Mucosa of descending colon (tissue), 3 donors: ENCODE data around the gene SLC22A1. TPM values are rescaled to one million over a fixed set of nuclear protein-coding genes. Genes with fewer than 3 reads are reported as not detected.

ENCODE experiments used
- ATAC-seq: fragments of 200-7000 bp; cut with Tn5 transposase; one replicate; pipeline ENCODE4 v1.9.1; 2020; ENCODE audit warnings: mild to moderate bottlenecking, moderate library complexity
- DNase-seq, 3 donors: peaks; one replicate each; pipeline ENCODE4 v3.0.0-alpha.2; 2020
- H3K36me3 ChIP-seq: fragments of 200-600 bp; one replicate; pipeline ENCODE4 v1.8.0; 2021; ENCODE audit warnings: low read depth, mild to moderate bottlenecking
- H3K4me1 ChIP-seq: fragments of 200-600 bp; one replicate; pipeline ENCODE4 v1.8.0; 2021; ENCODE audit warnings: low read depth, mild to moderate bottlenecking
- H3K4me3 ChIP-seq: fragments of 200-600 bp; one replicate; pipeline ENCODE4 v1.8.0; 2021; ENCODE audit warnings: mild to moderate bottlenecking
- H3K9me3 ChIP-seq: fragments of 200-600 bp; one replicate; pipeline ENCODE4 v1.8.0; 2021; ENCODE audit warnings: mild to moderate bottlenecking
- CTCF ChIP-seq: fragments of 200-600 bp; IDR thresholded peaks from one replicate; pipeline ENCODE4 v1.8.0; 2022; ENCODE audit warnings: antibody characterized with exemption, mild to moderate bottlenecking
- intact Hi-C, 2 donors: fragments of 100-400 bp; cut with DNase I in 1 of 2; cut with micrococcal nuclease in 1 of 2; formaldehyde crosslinking; loops; one replicate each; pipeline versions ENCODE4 v1.11.0 to v1.11.1; 2022; cut with DNase I, micrococcal nuclease
- total RNA-seq, 3 donors: library from RNA; stranded (reverse); fragmentation: NEBNext Ultra II Directional in 2 of 3; extraction: Animal tissue kit (Norgen Biotek cat#: 25700) in 2 of 3; gene quantifications; one replicate each; pipeline versions ENCODE4 v1.2.1 to v1.2.4, GENCODE V29; 2021 to 2023
- donor health status: DM: no; HTN: no; CAD: no; lungs with moderate emphysema.
- donor health status: DM: no; HTN: no; CAD: no.
- donor health status: DM: no; HTN: yes; CAD: no.

Gene SLC22A1
- total RNA-seq, 3 donors from 2014 or later, result 1.9 to 2.4 (median 2.4) TPM

- intact Hi-C loops, result no loop called here
- no peak for DNase-seq
- H3K9me3 ChIP-seq, result peaks cover 31% of the 10 kb centered on the region
- ATAC-seq, result no peak
- no peaks in the 10 kb centered on the region for H3K4me1 ChIP-seq
- H3K36me3 ChIP-seq, result no peaks in the 10 kb centered on the region
- H3K4me3 ChIP-seq, result no peak overlapping the region
- no peak for TF ChIP-seq CTCF
Observed at GRCh38 chr6:160192840-160193239, 71.2 kb downstream of the SLC22A1 start.

GRCh38 chr6:160194808-160195207 is 73.2 kb downstream of the SLC22A1 start:
- intact Hi-C loops, result no loop called here
- Histone ChIP-seq H3K9me3 (peaks cover 31% of the 10 kb centered on the region), H3K36me3 (no peaks in the 10 kb centered on the region), H3K4me1 (peaks cover 9% of the 10 kb centered on the region), H3K4me3 (no peak overlapping the region)
- no peak for TF ChIP-seq CTCF
- ATAC-seq (no peak), DNase-seq (no peak)

GRCh38 chr6:160197662-160198061 is 76.0 kb downstream of the SLC22A1 start:
- Histone ChIP-seq H3K4me3 (no peak overlapping the region), H3K36me3 (no peaks in the 10 kb centered on the region), H3K9me3 (peaks cover 25% of the 10 kb centered on the region), H3K4me1 (peaks cover 14% of the 10 kb centered on the region)
- no peak for DNase-seq
- intact Hi-C loops, result no loop called here
- TF ChIP-seq CTCF, result no peak
- ATAC-seq, result no peak

GRCh38 chr6:160198606-160199211 is 77.1 kb downstream of the SLC22A1 start:
- ATAC-seq, result peak; percentile 94
- Histone ChIP-seq H3K4me3 (no peak overlapping the region), H3K36me3 (no peaks in the 10 kb centered on the region), H3K9me3 (peaks cover 16% of the 10 kb centered on the region), H3K4me1 (peaks cover 14% of the 10 kb centered on the region)
- no peak for TF ChIP-seq CTCF
- peak in 1 of 3 donors; percentile 62 for DNase-seq
- intact Hi-C loops, result no loop called here

GRCh38 chr6:160201061-160201460 is 79.4 kb downstream of the SLC22A1 start:
- DNase-seq (no peak), ATAC-seq (no peak)
- Histone ChIP-seq H3K36me3 (no peaks in the 10 kb centered on the region), H3K4me3 (no peak overlapping the region), H3K4me1 (peaks cover 14% of the 10 kb centered on the region), H3K9me3 (no peaks in the 10 kb centered on the region)
- no peak for TF ChIP-seq CTCF
- intact Hi-C loops, result no loop called here

GRCh38 chr6:160202411-160202810 is 80.8 kb downstream of the SLC22A1 start:
- ATAC-seq (no peak), DNase-seq (no peak)
- Histone ChIP-seq H3K4me1 (peaks cover 14% of the 10 kb centered on the region), H3K9me3 (no peaks in the 10 kb centered on the region), H3K36me3 (no peaks in the 10 kb centered on the region), H3K4me3 (no peak overlapping the region)
- no peak for TF ChIP-seq CTCF
- intact Hi-C loops, result no loop called here
